Neural progenitor cell (in vitro differentiated cells): Measurements from ENCODE around the gene GNAQ.

Experiments used
- EZH2 ChIP-seq: fragments of 200-600 bp; sonication (generic); IDR thresholded peaks from 2 replicates; pipeline ENCODE4 v1.6.1; 2017; ENCODE audit warnings: antibody characterized with exemption, mild to moderate bottlenecking, moderate library complexity
- TF ChIP-seq, protein P1 (sequence below): fragments of 200-600 bp; sonication (generic); IDR thresholded peaks from 2 replicates; pipeline ENCODE4 v1.5.1; 2017; ENCODE audit warnings: antibody characterized with exemption, mild to moderate bottlenecking

DNA sequence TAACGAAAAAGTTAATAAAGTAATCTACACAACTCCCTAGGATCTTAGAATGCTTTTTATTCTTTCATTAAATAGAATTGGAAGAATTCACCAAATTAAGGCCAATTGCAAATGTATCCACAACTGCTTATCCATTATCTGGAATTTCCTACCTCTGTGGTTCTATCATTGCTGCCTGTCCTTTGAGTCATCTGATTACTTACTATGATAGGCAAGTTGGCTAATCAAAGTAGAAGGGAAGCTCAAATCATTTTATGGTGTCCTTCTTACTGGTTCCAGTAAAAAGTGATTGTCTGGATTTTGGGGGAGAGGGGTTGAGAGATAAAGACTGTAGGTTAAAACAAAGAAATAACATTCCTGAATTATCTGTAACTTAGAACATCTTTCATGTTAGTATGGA is 222.1 kb downstream of the GNAQ start:
- TF ChIP-seq, protein P1, sequence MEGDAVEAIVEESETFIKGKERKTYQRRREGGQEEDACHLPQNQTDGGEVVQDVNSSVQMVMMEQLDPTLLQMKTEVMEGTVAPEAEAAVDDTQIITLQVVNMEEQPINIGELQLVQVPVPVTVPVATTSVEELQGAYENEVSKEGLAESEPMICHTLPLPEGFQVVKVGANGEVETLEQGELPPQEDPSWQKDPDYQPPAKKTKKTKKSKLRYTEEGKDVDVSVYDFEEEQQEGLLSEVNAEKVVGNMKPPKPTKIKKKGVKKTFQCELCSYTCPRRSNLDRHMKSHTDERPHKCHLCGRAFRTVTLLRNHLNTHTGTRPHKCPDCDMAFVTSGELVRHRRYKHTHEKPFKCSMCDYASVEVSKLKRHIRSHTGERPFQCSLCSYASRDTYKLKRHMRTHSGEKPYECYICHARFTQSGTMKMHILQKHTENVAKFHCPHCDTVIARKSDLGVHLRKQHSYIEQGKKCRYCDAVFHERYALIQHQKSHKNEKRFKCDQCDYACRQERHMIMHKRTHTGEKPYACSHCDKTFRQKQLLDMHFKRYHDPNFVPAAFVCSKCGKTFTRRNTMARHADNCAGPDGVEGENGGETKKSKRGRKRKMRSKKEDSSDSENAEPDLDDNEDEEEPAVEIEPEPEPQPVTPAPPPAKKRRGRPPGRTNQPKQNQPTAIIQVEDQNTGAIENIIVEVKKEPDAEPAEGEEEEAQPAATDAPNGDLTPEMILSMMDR, result no peak
- TF ChIP-seq EZH2, result no peak
